ENCODE measurements around the gene RPL35.
A peak's percentile ranks its signal among the peaks of the same experiment; 100 is the strongest.

GRCh38 chr9:124869466-124869985 lies 7.8 kb upstream of the RPL35 start:
- TF ChIP-seq CTCF (IDR thresholded peaks at IDR 0.05 in 2 of 3, conservative IDR thresholded peaks at IDR 0.05 in 1 of 3; ENCODE audit: control insufficient read depth in 2 of 3, extremely low read depth in 1 of 3, insufficient read depth in 1 of 3, low read depth in 3 of 3, low read length in 3 of 3) (no peak), RAD21 (IDR thresholded peaks at IDR 0.05; ENCODE audit: insufficient read depth, low read depth, low read length) (no peak), TBL1XR1 (IDR thresholded peaks at IDR 0.05; ENCODE audit: low read depth, low read length) (no peak), POLR2A (IDR thresholded peaks at IDR 0.05; ENCODE audit: low read depth, low read length) (peak; percentile 52; the same call in 1 of the 2 replicates), ZNF274 (IDR thresholded peaks at IDR 0.05; ENCODE audit: insufficient read depth, insufficient read length) (no peak), SUPT20H (IDR thresholded peaks at IDR 0.05; ENCODE audit: borderline replicate concordance, control insufficient read depth, low read depth, low read length) (no peak), ZNF384 (IDR thresholded peaks at IDR 0.05; ENCODE audit: borderline replicate concordance, low read depth, low read length) (no peak), FOXM1 (IDR thresholded peaks at IDR 0.05; ENCODE audit: low read depth, low read length) (no peak)
- TF ChIP-seq, protein P1, sequence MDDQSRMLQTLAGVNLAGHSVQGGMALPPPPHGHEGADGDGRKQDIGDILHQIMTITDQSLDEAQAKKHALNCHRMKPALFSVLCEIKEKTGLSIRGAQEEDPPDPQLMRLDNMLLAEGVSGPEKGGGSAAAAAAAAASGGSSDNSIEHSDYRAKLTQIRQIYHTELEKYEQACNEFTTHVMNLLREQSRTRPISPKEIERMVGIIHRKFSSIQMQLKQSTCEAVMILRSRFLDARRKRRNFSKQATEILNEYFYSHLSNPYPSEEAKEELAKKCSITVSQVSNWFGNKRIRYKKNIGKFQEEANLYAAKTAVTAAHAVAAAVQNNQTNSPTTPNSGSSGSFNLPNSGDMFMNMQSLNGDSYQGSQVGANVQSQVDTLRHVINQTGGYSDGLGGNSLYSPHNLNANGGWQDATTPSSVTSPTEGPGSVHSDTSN (IDR thresholded peaks at IDR 0.05; ENCODE audit: insufficient replicate concordance, low read depth, low read length), result no peak
- TF ChIP-seq, protein P2, sequence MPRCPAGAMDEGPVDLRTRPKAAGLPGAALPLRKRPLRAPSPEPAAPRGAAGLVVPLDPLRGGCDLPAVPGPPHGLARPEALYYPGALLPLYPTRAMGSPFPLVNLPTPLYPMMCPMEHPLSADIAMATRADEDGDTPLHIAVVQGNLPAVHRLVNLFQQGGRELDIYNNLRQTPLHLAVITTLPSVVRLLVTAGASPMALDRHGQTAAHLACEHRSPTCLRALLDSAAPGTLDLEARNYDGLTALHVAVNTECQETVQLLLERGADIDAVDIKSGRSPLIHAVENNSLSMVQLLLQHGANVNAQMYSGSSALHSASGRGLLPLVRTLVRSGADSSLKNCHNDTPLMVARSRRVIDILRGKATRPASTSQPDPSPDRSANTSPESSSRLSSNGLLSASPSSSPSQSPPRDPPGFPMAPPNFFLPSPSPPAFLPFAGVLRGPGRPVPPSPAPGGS (IDR thresholded peaks at IDR 0.05; ENCODE audit: borderline replicate concordance, insufficient read depth, low read depth, low read length, poor library complexity, severe bottlenecking), result no peak

All from GM12878 (cell line).